ENCODE results near the gene TRAK1.

TRAK1 gene

GRCh38 chr3:42127226-42127625 is 36.1 kb downstream of the TRAK1 start:
- DNase-seq = no peak

- no peak for DNase-seq
Measured at GRCh38 chr3:42128526-42128925, 37.4 kb downstream of the TRAK1 start.

GRCh38 chr3:42129014-42129953 is 38.1 kb downstream of the TRAK1 start:
- DNase-seq = no peak

GRCh38 chr3:42130007-42130328 is 38.8 kb downstream of the TRAK1 start:
- DNase-seq = no peak

GRCh38 chr3:42130329-42131070 is 39.3 kb downstream of the TRAK1 start:
- DNase-seq = no peak

GRCh38 chr3:42133500-42134298 is 42.5 kb downstream of the TRAK1 start:
- DNase-seq = no peak

GRCh38 chr3:42134867-42135464 is 43.8 kb downstream of the TRAK1 start:
- DNase-seq = no peak

- no peak for DNase-seq
Measured at GRCh38 chr3:42139621-42140453, 48.7 kb downstream of the TRAK1 start.

GRCh38 chr3:42140665-42141203 is 49.6 kb downstream of the TRAK1 start:
- DNase-seq = no peak

GRCh38 chr3:42143440-42143839 is 52.3 kb downstream of the TRAK1 start:
- DNase-seq = no peak

- DNase-seq = no peak
Measured at GRCh38 chr3:42144209-42144608, 53.1 kb downstream of the TRAK1 start.

GRCh38 chr3:42148086-42148848 is 57.1 kb downstream of the TRAK1 start:
- no peak for DNase-seq

- no peak for DNase-seq
Measured at GRCh38 chr3:42148982-42149432, 57.9 kb downstream of the TRAK1 start.

- no peak for DNase-seq
Measured at GRCh38 chr3:42149532-42149931, 58.4 kb downstream of the TRAK1 start.

GRCh38 chr3:42149975-42150374 is 58.8 kb downstream of the TRAK1 start:
- DNase-seq = no peak

GRCh38 chr3:42151596-42152168 is 60.5 kb downstream of the TRAK1 start:
- DNase-seq = no peak

GRCh38 chr3:42152193-42152592 is 61.0 kb downstream of the TRAK1 start:
- no peak for DNase-seq

- no peak for DNase-seq
Measured at GRCh38 chr3:42153039-42153438, 61.9 kb downstream of the TRAK1 start.

GRCh38 chr3:42157540-42158538 is 66.7 kb downstream of the TRAK1 start:
- no peak for DNase-seq

Data from CD4-positive, alpha-beta T cell treated with Interleukin-17A for 1 hour (primary cell).